Fibroblast of the aortic adventitia (primary cell): ENCODE measurements around the gene PHLPP2. TPM values are rescaled to one million over a fixed set of nuclear protein-coding genes. Genes with fewer than 3 reads are reported as not detected.

Experiments used
- DNase-seq: peaks from one replicate; pipeline ENCODE4 v3.0.0-alpha.2; 2010; ENCODE audit warnings: low read depth
- H3K4me3 ChIP-seq: 2 replicates; pipeline ENCODE4 v1.5.1; 2011; ENCODE audit warnings: low read depth, mild to moderate bottlenecking, control low read depth, low read length, moderate library complexity
- CTCF ChIP-seq: IDR thresholded peaks from 2 replicates; pipeline ENCODE4 v1.5.1; 2011; ENCODE audit warnings: mild to moderate bottlenecking, low read length, control low read depth, inconsistent platforms; ENCODE audit not compliant: insufficient read depth
- total RNA-seq: library from RNA; depleted of rRNA; stranded (reverse); fragments of >200 nt; gene quantifications from 2 replicates; pipeline ENCODE4 v1.2.3, GENCODE V29; 2012; ENCODE audit warnings: low replicate concordance

The PHLPP2 gene
- total RNA-seq, 1 donor, result 7.8 TPM

- TF ChIP-seq CTCF, result no peak
- H3K4me3 ChIP-seq, result no peak overlapping the region
- no peak for DNase-seq
These were observed 51.5 kb downstream of the PHLPP2 start for GRCh38 chr16:71672803-71673581.

GRCh38 chr16:71672125-71672524, 52.4 kb downstream of the PHLPP2 start:
- no peak overlapping the region for H3K4me3 ChIP-seq
- no peak for DNase-seq
- TF ChIP-seq CTCF, result no peak

GRCh38 chr16:71671165-71671564, 53.3 kb downstream of the PHLPP2 start:
- TF ChIP-seq CTCF, result no peak
- no peak overlapping the region for H3K4me3 ChIP-seq
- no peak for DNase-seq

- no peak for DNase-seq
- TF ChIP-seq CTCF, result no peak
These were observed 54.0 kb downstream of the PHLPP2 start for GRCh38 chr16:71670537-71670936.

GRCh38 chr16:71669926-71670536, 54.5 kb downstream of the PHLPP2 start:
- H3K4me3 ChIP-seq, result no peak overlapping the region
- DNase-seq, result no peak
- TF ChIP-seq CTCF, result no peak

More at GRCh38 chr16:71670537-71670936, 54.0 kb downstream of the PHLPP2 start:
- no peak overlapping the region for H3K4me3 ChIP-seq

GRCh38 chr16:71666928-71667707, 57.4 kb downstream of the PHLPP2 start:
- no peak for DNase-seq

More at GRCh38 chr16:71666928-71667707, 57.4 kb downstream of the PHLPP2 start:
- TF ChIP-seq CTCF, result no peak
- no peak overlapping the region for H3K4me3 ChIP-seq
